GM12878 (cell line): ENCODE data around the gene MYO18B. TPM values are rescaled to one million over a fixed set of nuclear protein-coding genes. Genes with fewer than 3 reads are reported as not detected.

ENCODE experiments used
- ATAC-seq: fragments of 200-7000 bp; cut with Tn5 transposase; 3 replicates; pipeline ENCODE4 v1.9.1; 2020; ENCODE audit warnings: mild to moderate bottlenecking, moderate library complexity
- BruUV-seq: library from RNA; stranded (reverse); fragments of 400-500 nt; replicated peaks from 2 replicates; lab custom pipeline; 2021; lab: Mats Ljungman, UMichigan
- CTCF ChIA-PET: fragments of 300-600 bp; sonication (Branson Sonifier 250); formaldehyde crosslinking; extraction: SDS; loops from one replicate; lab custom pipeline; 2021; ENCODE audit warnings: inconsistent platforms; lab: Yijun Ruan, JAX
- POLR2A ChIA-PET: fragments of 350-600 bp; formaldehyde crosslinking; extraction: SDS; loops from one replicate; lab custom pipeline; 2021; ENCODE audit warnings: inconsistent platforms; lab: Charles Lee
- RAD21 ChIA-PET: fragments of 300-600 bp; sonication (Branson Sonifier 250); formaldehyde crosslinking; loops from one replicate; lab custom pipeline; 2023; ENCODE audit warnings: antibody characterized with exemption; ENCODE audit not compliant: unreplicated experiment; lab: Charles Lee
- SMC1A ChIA-PET: fragments of 300-600 bp; sonication (Branson Sonifier 250); formaldehyde crosslinking; loops from one replicate; lab custom pipeline; 2023; ENCODE audit not compliant: unreplicated experiment, uncharacterized antibody; lab: Charles Lee
- DNase-seq: peaks from one replicate; pipeline ENCODE4 v3.0.0-alpha.2; 2011; ENCODE audit warnings: low read depth, low spot score
- FAIRE-seq: peaks from 3 replicates; lab custom pipeline; 2011; peaks lifted over from hg19 to GRCh38; lab: Jason Lieb, UNC
- H2AFZ ChIP-seq: 2 replicates; pipeline ENCODE4 v1.6.0; 2011; ENCODE audit warnings: low read depth, low read length, control low read depth; ENCODE audit not compliant: control insufficient read depth
- H3K27ac ChIP-seq: 2 replicates; pipeline ENCODE4 v1.5.1; 2011; ENCODE audit warnings: control low read depth; ENCODE audit not compliant: control insufficient read depth, insufficient read depth
- H3K27me3 ChIP-seq, 2 experiments: replicated peaks in 1 of 2; 2 replicates each; pipeline versions ENCODE4 v1.6.0 to v1.6.1; 2011; ENCODE audit warnings: low read length in 1 of 2; ENCODE audit not compliant: control insufficient read depth in 2 of 2, insufficient read depth in 2 of 2
- H3K36me3 ChIP-seq, 2 experiments: 2 replicates each; pipeline ENCODE4 v1.5.1; 2011; ENCODE audit warnings: low read length in 1 of 2; ENCODE audit not compliant: control insufficient read depth in 2 of 2, insufficient read depth in 2 of 2
- H3K4me1 ChIP-seq: 2 replicates; pipeline ENCODE4 v1.6.1; 2011; ENCODE audit warnings: mild to moderate bottlenecking, low read length, moderate library complexity, mixed read lengths; ENCODE audit not compliant: control insufficient read depth, insufficient read depth
- H3K4me2 ChIP-seq: 2 replicates; pipeline ENCODE4 v1.6.0; 2011; ENCODE audit warnings: control low read depth; ENCODE audit not compliant: control insufficient read depth, insufficient read depth
- H3K4me3 ChIP-seq: fragments of 200-600 bp; sonication (generic); 2 replicates; pipeline ENCODE4 v1.5.1; 2016
- H3K79me2 ChIP-seq: 2 replicates; pipeline ENCODE4 v1.6.0; 2011; ENCODE audit warnings: low read length; ENCODE audit not compliant: control insufficient read depth, insufficient read depth
- H3K9ac ChIP-seq: 2 replicates; pipeline ENCODE4 v1.8.0; 2011; ENCODE audit warnings: low read length, control low read depth, mixed read lengths; ENCODE audit not compliant: control insufficient read depth, insufficient read depth
- H3K9me3 ChIP-seq: replicated peaks from 3 replicates; pipeline ENCODE4 v1.5.1; 2011; ENCODE audit warnings: mild to moderate bottlenecking, low read length; ENCODE audit not compliant: control insufficient read depth, insufficient read depth
- H4K20me1 ChIP-seq: 2 replicates; pipeline ENCODE4 v1.6.0; 2011; ENCODE audit not compliant: control insufficient read depth, insufficient read depth
- ETV6 ChIP-seq, 2 experiments: fragments of 450-650 bp in 1 of 2; IDR thresholded peaks in 1 of 2; conservative IDR thresholded peaks in 1 of 2; 2 replicates each; pipeline ENCODE4 v1.6.1; 2014; ENCODE audit warnings: antibody characterized with exemption in 1 of 2, borderline replicate concordance in 1 of 2, low read depth in 1 of 2, mild to moderate bottlenecking in 1 of 2, moderate library complexity in 1 of 2
- NFIC ChIP-seq: IDR thresholded peaks from 2 replicates; pipeline ENCODE4 v1.6.1; 2012; ENCODE audit warnings: low read depth, mild to moderate bottlenecking, inconsistent platforms, low read length, moderate library complexity
- NR2F1 ChIP-seq: fragments of 450-650 bp; conservative IDR thresholded peaks from 2 replicates; pipeline ENCODE4 v1.6.1; 2017; ENCODE audit warnings: mild to moderate bottlenecking
- SREBF1 ChIP-seq: IDR thresholded peaks from 2 replicates; pipeline ENCODE4 v1.6.1; 2012; ENCODE audit warnings: mild to moderate bottlenecking, low read length
- SRF ChIP-seq, 2 experiments: IDR thresholded peaks; 2 replicates each; pipeline ENCODE4 v1.6.1; 2011; ENCODE audit warnings: low read depth in 2 of 2, low read length in 2 of 2, mild to moderate bottlenecking in 1 of 2, moderate library complexity in 1 of 2
- TAF1 ChIP-seq: IDR thresholded peaks from 2 replicates; pipeline ENCODE4 v1.6.1; 2011; ENCODE audit warnings: mild to moderate bottlenecking, low read depth, low read length, borderline replicate concordance
- TCF7 ChIP-seq: IDR thresholded peaks from 2 replicates; pipeline ENCODE4 v1.6.1; 2014; ENCODE audit warnings: antibody characterized with exemption, borderline replicate concordance
- ZSCAN29 ChIP-seq: fragments of 450-650 bp; IDR thresholded peaks from 2 replicates; pipeline ENCODE4 v1.6.1; 2017; ENCODE audit warnings: mild to moderate bottlenecking, moderate library complexity
- WGBS: methylation state at CpG from one replicate; pipeline ENCODE4 v1.1.6; 2016; ENCODE audit warnings: low lambda C conversion rate; ENCODE audit not compliant: insufficient replicate concordance, insufficient coverage; ENCODE audit errors: missing lambda C conversion rate; 5-methylcytosine and 5-hydroxymethylcytosine counted together
- in situ Hi-C: fragments of 300-500 bp; cut with MboI; formaldehyde crosslinking; loops from 9 replicates; pipeline ENCODE4 v1.14.3; 2018; ENCODE audit warnings: mixed read lengths
- intact Hi-C: fragments of 100-400 bp; cut with micrococcal nuclease; formaldehyde crosslinking; loops from one replicate; pipeline ENCODE4 v1.14.2; 2022; ENCODE audit not compliant: unreplicated experiment
- polyA plus RNA-seq, 11 experiments: library from polyadenylated mRNA; depleted of rRNA in 4 of 11; unstranded in 6 of 11; stranded (reverse) in 5 of 11; fragments of >200 nt; fragmentation: Nextera tagmentation in 4 of 11; fragmentation: Illumina TruSeq in 1 of 11; extraction: Ambion mirVana in 4 of 11; extraction: Trizol in 1 of 11; gene quantifications; 1 replicate in 1 of 11; 2 replicates in 10 of 11; pipeline versions ENCODE4 v1.2.1 to v1.2.3, GENCODE V29; 2011 to 2016; ENCODE audit warnings: inconsistent platforms in 2 of 11, missing spikeins in 2 of 11, low read depth in 1 of 11
- total RNA-seq, 4 experiments: library from RNA; depleted of rRNA in 3 of 4; stranded (reverse); fragments of >200 nt in 3 of 4; fragmentation: Illumina TruSeq in 1 of 4; extraction: Trizol in 1 of 4; gene quantifications; 2 replicates each; pipeline versions ENCODE4 v1.2.1 to v1.2.3, GENCODE V29; 2013 to 2021
- TF ChIP-seq, protein P1 (sequence below): fragments of 450-650 bp; IDR thresholded peaks from 2 replicates; pipeline ENCODE4 v1.6.1; 2017; ENCODE audit warnings: mild to moderate bottlenecking, low read depth, inconsistent platforms; ENCODE audit not compliant: poor library complexity, severe bottlenecking
- TF ChIP-seq, protein P2 (sequence below): fragments of 450-650 bp; IDR thresholded peaks from 2 replicates; pipeline ENCODE4 v1.6.1; 2018; ENCODE audit warnings: borderline replicate concordance, mild to moderate bottlenecking; ENCODE audit not compliant: partially characterized antibody
- TF ChIP-seq, protein P3 (sequence below): IDR thresholded peaks from 2 replicates; pipeline ENCODE4 v1.6.1; 2012; ENCODE audit warnings: low read depth, low read length, improper control_type of control experiment

Gene MYO18B
- total and polyA plus RNA-seq, 10 of the 15 experiments (the other 5 are each of a cell fraction or from before 2014, with no cell fraction given): 0.05 to 2.1 (median 0.51) TPM; not detected in 1

DNA sequence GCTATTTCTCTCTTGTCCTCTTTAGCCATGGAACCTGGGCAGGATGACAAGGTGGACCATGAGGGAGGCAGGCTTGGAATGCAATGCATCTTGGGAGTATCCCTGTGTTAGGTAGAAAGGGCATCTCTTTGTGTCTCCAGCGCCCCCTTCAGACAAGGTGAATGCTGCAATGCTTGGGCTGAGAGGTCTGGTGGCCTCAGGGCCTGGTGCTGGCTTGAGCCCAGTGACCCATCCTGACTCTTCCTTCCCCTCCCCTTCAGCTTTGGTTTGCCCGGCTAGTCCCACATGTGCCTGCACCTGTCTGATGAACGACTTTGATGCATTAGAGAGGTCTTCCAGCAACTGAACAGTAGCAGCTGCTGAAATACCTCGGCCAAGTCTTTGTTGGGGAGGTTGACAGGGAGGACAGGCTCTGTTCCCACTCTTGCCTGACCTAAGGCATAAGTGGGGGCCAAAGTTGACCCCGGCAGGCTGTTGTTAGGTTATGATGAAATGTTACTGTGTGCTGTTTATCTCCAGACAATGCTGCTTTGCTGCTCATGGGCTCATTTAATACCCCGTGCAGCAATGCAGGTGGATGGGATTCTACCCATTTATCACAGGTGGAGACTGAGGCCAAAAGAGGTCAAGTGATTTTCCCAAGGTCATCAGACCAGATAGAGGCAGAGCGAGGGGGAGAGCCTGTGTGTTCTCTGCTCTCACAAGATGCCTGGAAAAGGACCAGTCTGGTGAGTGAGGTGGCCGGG, 22.5 kb downstream of the MYO18B start:
- Histone ChIP-seq H3K9me3 (peaks cover 2% of the 10 kb centered on the region; the same call in 2 of the 3 replicates), H3K4me1 (0 out of 2 replicates have a peak, but pooled peaks cover 1% of the 10 kb centered on the region), H3K27ac (no peak overlapping the region), H2AFZ (no peak overlapping the region), H3K36me3 (no peaks in the 10 kb centered on the region), H4K20me1 (no peaks in the 10 kb centered on the region), H3K4me2 (no peak overlapping the region), H3K4me3 (no peak overlapping the region), H3K9ac (no peak overlapping the region), H3K27me3 (no peaks in the 10 kb centered on the region), H3K79me2 (no peaks in the 10 kb centered on the region)
- ChIA-PET POLR2A (no interaction called here), RAD21 (interaction anchor here (0.6 to 0.8 kb wide), 2 partner anchors 9 to 197 kb away, joined by 3 read pairs; no protein-coding TSS in a partner anchor), SMC1A (interaction anchor here (1.3 kb wide), 1 partner anchor 35 kb away, joined by 3 read pairs; no protein-coding TSS in a partner anchor), CTCF (interaction anchor here (2.4 kb wide), 1 partner anchor 220 kb away, joined by 10 read pairs; no protein-coding TSS in a partner anchor)
- in situ Hi-C loops: no loop called here
- intact Hi-C loops: no loop called here
- 18% methylated on average over 8 of the region's 8 CpGs for WGBS
- ATAC-seq (no peak), DNase-seq (no peak), FAIRE-seq (no peak)
- no TSS peak for BruUV-seq
- no peak for TF ChIP-seq SREBF1
- TF ChIP-seq TAF1: no peak
- TF ChIP-seq, protein P1, sequence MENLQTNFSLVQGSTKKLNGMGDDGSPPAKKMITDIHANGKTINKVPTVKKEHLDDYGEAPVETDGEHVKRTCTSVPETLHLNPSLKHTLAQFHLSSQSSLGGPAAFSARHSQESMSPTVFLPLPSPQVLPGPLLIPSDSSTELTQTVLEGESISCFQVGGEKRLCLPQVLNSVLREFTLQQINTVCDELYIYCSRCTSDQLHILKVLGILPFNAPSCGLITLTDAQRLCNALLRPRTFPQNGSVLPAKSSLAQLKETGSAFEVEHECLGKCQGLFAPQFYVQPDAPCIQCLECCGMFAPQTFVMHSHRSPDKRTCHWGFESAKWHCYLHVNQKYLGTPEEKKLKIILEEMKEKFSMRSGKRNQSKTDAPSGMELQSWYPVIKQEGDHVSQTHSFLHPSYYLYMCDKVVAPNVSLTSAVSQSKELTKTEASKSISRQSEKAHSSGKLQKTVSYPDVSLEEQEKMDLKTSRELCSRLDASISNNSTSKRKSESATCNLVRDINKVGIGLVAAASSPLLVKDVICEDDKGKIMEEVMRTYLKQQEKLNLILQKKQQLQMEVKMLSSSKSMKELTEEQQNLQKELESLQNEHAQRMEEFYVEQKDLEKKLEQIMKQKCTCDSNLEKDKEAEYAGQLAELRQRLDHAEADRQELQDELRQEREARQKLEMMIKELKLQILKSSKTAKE: no peak
- no peak for TF ChIP-seq ETV6 (conservative IDR thresholded peaks at IDR 0.05 in 1 of 2, IDR thresholded peaks at IDR 0.05 in 1 of 2; ENCODE audit: borderline replicate concordance in 1 of 2, low read depth in 1 of 2)
- no peak for TF ChIP-seq ZSCAN29
- TF ChIP-seq TCF7: no peak
- TF ChIP-seq NFIC: no peak
- TF ChIP-seq, protein P2, sequence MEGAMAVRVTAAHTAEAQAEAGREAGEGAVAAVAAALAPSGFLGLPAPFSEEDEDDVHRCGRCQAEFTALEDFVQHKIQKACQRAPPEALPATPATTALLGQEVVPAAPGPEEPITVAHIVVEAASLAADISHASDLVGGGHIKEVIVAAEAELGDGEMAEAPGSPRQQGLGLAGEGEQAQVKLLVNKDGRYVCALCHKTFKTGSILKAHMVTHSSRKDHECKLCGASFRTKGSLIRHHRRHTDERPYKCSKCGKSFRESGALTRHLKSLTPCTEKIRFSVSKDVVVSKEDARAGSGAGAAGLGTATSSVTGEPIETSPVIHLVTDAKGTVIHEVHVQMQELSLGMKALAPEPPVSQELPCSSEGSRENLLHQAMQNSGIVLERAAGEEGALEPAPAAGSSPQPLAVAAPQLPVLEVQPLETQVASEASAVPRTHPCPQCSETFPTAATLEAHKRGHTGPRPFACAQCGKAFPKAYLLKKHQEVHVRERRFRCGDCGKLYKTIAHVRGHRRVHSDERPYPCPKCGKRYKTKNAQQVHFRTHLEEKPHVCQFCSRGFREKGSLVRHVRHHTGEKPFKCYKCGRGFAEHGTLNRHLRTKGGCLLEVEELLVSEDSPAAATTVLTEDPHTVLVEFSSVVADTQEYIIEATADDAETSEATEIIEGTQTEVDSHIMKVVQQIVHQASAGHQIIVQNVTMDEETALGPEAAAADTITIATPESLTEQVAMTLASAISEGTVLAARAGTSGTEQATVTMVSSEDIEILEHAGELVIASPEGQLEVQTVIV: no peak
- TF ChIP-seq, protein P3, sequence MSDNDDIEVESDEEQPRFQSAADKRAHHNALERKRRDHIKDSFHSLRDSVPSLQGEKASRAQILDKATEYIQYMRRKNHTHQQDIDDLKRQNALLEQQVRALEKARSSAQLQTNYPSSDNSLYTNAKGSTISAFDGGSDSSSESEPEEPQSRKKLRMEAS: no peak
- TF ChIP-seq SRF (IDR thresholded peaks at IDR 0.05; ENCODE audit: low read depth in 2 of 2, low read length in 2 of 2): no peak
- no peak for TF ChIP-seq NR2F1
